Gastroesophageal sphincter (tissue), 4 donors: ENCODE results near the gene TIAM2. TPM values are rescaled to one million over a fixed set of nuclear protein-coding genes. Genes with fewer than 3 reads are reported as not detected.
"Not testable (repeated sequence)": the region's sequence is repeated elsewhere in the genome, so short reads cannot be mapped to it uniquely, and the experiment has no call there.

Experiments
- ATAC-seq: fragments of 150-250 bp; one replicate; pipeline ENCODE4 v1.9.1; 2016; ENCODE audit warnings: mild to moderate bottlenecking, moderate library complexity
- H3K27ac ChIP-seq, 4 donors: fragments of 200-600 bp; sonication (generic) in 3 of 4; 1 replicate in 3 of 4; 2 replicates in 1 of 4; pipeline ENCODE4 v1.5.1; 2016 to 2019
- H3K27me3 ChIP-seq: fragments of 200-600 bp; sonication (generic); one replicate; pipeline ENCODE4 v1.5.1; 2019
- H3K36me3 ChIP-seq, 2 donors: fragments of 200-600 bp; sonication (generic); one replicate each; pipeline ENCODE4 v1.5.1; 2019; ENCODE audit warnings: control low read depth in 1 of 2
- H3K4me1 ChIP-seq, 3 donors: fragments of 200-600 bp; sonication (generic); 1 replicate in 2 of 3; 2 replicates in 1 of 3; pipeline ENCODE4 v1.5.1; 2016 to 2019; ENCODE audit warnings: control low read depth in 2 of 3
- H3K4me3 ChIP-seq, 2 donors: fragments of 200-600 bp; sonication (generic); one replicate each; pipeline ENCODE4 v1.5.1; 2019; ENCODE audit warnings: mild to moderate bottlenecking in 1 of 2, moderate library complexity in 1 of 2
- H3K9me3 ChIP-seq, 3 donors: fragments of 200-600 bp; sonication (generic); one replicate each; pipeline ENCODE4 v1.5.1; 2017 to 2019; ENCODE audit warnings: control low read depth in 2 of 3
- CTCF ChIP-seq, 4 experiments: fragments of 200-600 bp in 2 of 4; fragments of 450-650 bp in 2 of 4; sonication (generic) in 1 of 4; IDR thresholded peaks; one replicate each; pipeline ENCODE4 v1.5.1; 2017 to 2019; ENCODE audit warnings: antibody characterized with exemption in 4 of 4, mild to moderate bottlenecking in 2 of 4, moderate library complexity in 2 of 4
- EP300 ChIP-seq: sonication (generic); formaldehyde crosslinking; IDR thresholded peaks from one replicate; pipeline ENCODE4 v1.6.1; 2017; ENCODE audit warnings: antibody characterized with exemption, mild to moderate bottlenecking
- POLR2A ChIP-seq, 2 donors: fragments of 450-650 bp; IDR thresholded peaks; one replicate each; pipeline ENCODE4 v1.6.1; 2017; ENCODE audit warnings: antibody characterized with exemption in 2 of 2, mild to moderate bottlenecking in 2 of 2, moderate library complexity in 1 of 2
- POLR2AphosphoS5 ChIP-seq: sonication (generic); formaldehyde crosslinking; IDR thresholded peaks from one replicate; pipeline ENCODE4 v1.6.1; 2017; ENCODE audit warnings: antibody characterized with exemption
- WGBS, 2 donors: methylation state at CpG; one replicate each; pipeline ENCODE4 v1.1.5; 2018; ENCODE audit warnings: low coverage in 1 of 2; 5-methylcytosine and 5-hydroxymethylcytosine counted together
- total RNA-seq, 4 donors: library from RNA; depleted of rRNA; stranded (reverse); fragments of >200 nt; gene quantifications; one replicate each; pipeline ENCODE4 v1.1.0, GENCODE V29; 2016

Gene TIAM2
- total RNA-seq, 4 donors from 2014 or later: 6.3 to 22.6 (median 14.2) TPM

- Histone ChIP-seq H3K9me3 (no peaks in the 10 kb centered on the region), H3K36me3 (no peaks in the 10 kb centered on the region), H3K27me3 (no peaks in the 10 kb centered on the region), H3K4me3 (no peak overlapping the region), H3K27ac (no peak overlapping the region), H3K4me1 (peaks cover 0 to 27% (median 0%) of the 10 kb centered on the region in 3 donors)
- no peak for TF ChIP-seq EP300
- TF ChIP-seq POLR2AphosphoS5: no peak
- TF ChIP-seq CTCF (IDR thresholded peaks at IDR 0.05): no peak
- TF ChIP-seq POLR2A (IDR thresholded peaks at IDR 0.05): no peak
- no peak for ATAC-seq
- WGBS, 2 donors: 84 to 88% methylated on average over 4 to 6 of the region's 6 CpGs
Observed at GRCh38 chr6:155010940-155011339, 15.8 kb downstream of the TIAM2 start.

- Histone ChIP-seq H3K27ac (no peak overlapping the region), H3K27me3 (no peaks in the 10 kb centered on the region)
Observed at GRCh38 chr6:155011809-155012291, 16.7 kb downstream of the TIAM2 start.

GRCh38 chr6:155013457-155013876, 18.4 kb downstream of the TIAM2 start:
- WGBS, 2 donors: 49 to 86% methylated on average over 1 to 4 of the region's 4 CpGs
- no peak for ATAC-seq
- Histone ChIP-seq H3K4me1 (peaks cover 0 to 32% (median 0%) of the 10 kb centered on the region in 3 donors), H3K27ac (no peak overlapping the region), H3K4me3 (no peak overlapping the region), H3K27me3 (no peaks in the 10 kb centered on the region), H3K36me3 (no peaks in the 10 kb centered on the region), H3K9me3 (no peaks in the 10 kb centered on the region)
- TF ChIP-seq CTCF (IDR thresholded peaks at IDR 0.05) (no peak), POLR2AphosphoS5 (no peak), POLR2A (IDR thresholded peaks at IDR 0.05) (no peak), EP300 (no peak)

More at GRCh38 chr6:155011809-155012291, 16.7 kb downstream of the TIAM2 start:
- H3K4me3 ChIP-seq: no peak overlapping the region
- no peaks in the 10 kb centered on the region for H3K9me3 ChIP-seq
- 60 to 69% methylated on average over 5 of the region's 5 CpGs for WGBS, 2 donors
- ATAC-seq: no peak
- H3K36me3 ChIP-seq: no peaks in the 10 kb centered on the region
- H3K4me1 ChIP-seq: peaks cover 0 to 32% (median 0%) of the 10 kb centered on the region in 3 donors
- no peak for TF ChIP-seq POLR2A (IDR thresholded peaks at IDR 0.05)
- TF ChIP-seq POLR2AphosphoS5: no peak

GRCh38 chr6:155014137-155014536, 19.0 kb downstream of the TIAM2 start:
- H3K27me3 ChIP-seq: no peaks in the 10 kb centered on the region
- H3K4me3 ChIP-seq: no peak overlapping the region
- TF ChIP-seq CTCF (IDR thresholded peaks at IDR 0.05) (no peak), POLR2A (IDR thresholded peaks at IDR 0.05) (no peak), POLR2AphosphoS5 (no peak), EP300 (no peak)
- H3K9me3 ChIP-seq: no peaks in the 10 kb centered on the region
- peaks cover 0 to 32% (median 0%) of the 10 kb centered on the region in 3 donors for H3K4me1 ChIP-seq
- H3K27ac ChIP-seq: no peak overlapping the region
- WGBS, 2 donors: 67 to 85% methylated on average over 1 of the region's 1 CpG
- ATAC-seq: no peak
- no peaks in the 10 kb centered on the region for H3K36me3 ChIP-seq

GRCh38 chr6:155014670-155015300, 19.7 kb downstream of the TIAM2 start:
- Histone ChIP-seq H3K27me3 (no peaks in the 10 kb centered on the region), H3K27ac (no peak overlapping the region), H3K4me1 (peaks cover 0 to 32% (median 0%) of the 10 kb centered on the region in 3 donors), H3K9me3 (no peaks in the 10 kb centered on the region), H3K36me3 (no peaks in the 10 kb centered on the region), H3K4me3 (no peak overlapping the region)
- TF ChIP-seq EP300 (no peak), POLR2AphosphoS5 (no peak), POLR2A (IDR thresholded peaks at IDR 0.05) (no peak), CTCF (IDR thresholded peaks at IDR 0.05) (no peak)
- WGBS, 2 donors: 74% methylated on average over 3 of the region's 3 CpGs; no CpG with 5 or more reads in 1 of the 2 donors
- ATAC-seq: no peak

- WGBS, 2 donors: 86 to 90% methylated on average over 2 of the region's 3 CpGs
- H3K27ac ChIP-seq, H3K9me3 ChIP-seq, ATAC-seq, H3K36me3 ChIP-seq, H3K4me3 ChIP-seq, H3K27me3 ChIP-seq: not testable (repeated sequence)
- peaks cover 0 to 23% (median 0%) of the 10 kb centered on the region in 3 donors for H3K4me1 ChIP-seq
Observed at GRCh38 chr6:155018415-155018814, 23.3 kb downstream of the TIAM2 start.
